Inflammatory macrophage (primary cell): ENCODE results near the gene LILRA6.
"Not testable (repeated sequence)": the region's sequence is repeated elsewhere in the genome, so short reads cannot be mapped to it uniquely, and the experiment has no call there.

ENCODE experiments used
- DNase-seq, 2 donors: peaks; one replicate each; pipeline ENCODE4 v3.0.0-alpha.2; 2020 to 2022

LILRA6 gene

DNA sequence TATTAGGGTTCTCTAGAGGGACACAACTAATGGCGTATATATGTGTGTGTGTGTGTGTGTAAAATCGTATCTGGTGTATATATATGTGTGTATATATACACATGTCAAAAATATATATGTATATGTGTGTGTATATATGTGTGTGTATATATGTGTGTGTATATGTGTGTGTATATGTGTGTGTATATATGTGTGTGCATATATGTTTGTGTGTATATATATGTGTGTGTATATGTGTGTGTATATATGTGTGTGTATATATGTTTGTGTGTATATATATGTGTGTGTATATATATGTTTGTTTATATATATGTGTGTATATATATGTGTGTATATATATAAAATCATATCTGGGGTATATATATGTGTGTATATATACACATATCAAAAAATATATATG lies 19.9 kb upstream of the LILRA6 start:
- DNase-seq: no peak

DNA sequence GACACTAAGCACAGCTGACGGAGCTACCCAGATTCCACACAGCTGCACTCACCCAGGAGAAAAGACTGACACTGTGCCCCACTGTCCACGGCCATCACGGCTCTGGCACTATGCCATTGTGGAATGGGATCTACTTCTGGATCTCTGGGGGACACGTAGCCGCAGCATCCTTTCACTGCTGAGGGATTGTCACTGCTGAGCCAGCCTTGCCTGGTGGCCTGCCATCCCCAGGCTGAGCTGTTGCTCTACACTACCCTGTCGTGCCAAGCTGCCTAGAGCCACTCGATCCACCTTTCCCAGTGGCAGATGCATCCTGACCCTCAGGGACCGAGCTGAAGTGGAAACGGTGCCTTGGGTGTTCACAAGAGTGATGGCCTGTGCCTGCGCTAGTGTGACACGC lies 19.5 kb upstream of the LILRA6 start:
- DNase-seq: no peak

DNA sequence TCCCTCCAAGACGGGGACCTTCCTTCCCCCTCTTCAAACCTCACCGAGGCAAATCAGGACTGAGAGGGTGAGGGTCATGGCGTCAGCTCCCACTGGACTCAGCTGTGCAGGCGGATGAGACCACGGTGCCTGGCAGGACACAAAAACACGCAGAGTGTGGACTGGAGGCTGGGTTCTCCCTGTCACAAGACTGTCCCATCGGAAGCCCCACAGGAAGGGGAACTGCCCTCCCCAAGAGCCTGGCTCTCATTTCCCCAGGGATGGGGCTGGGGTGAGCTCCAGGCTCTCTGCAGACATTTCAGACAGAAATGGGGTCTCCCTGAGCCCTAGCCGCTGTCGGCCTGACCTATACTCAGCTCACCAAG lies 14.5 kb upstream of the LILRA6 start, which contains the start of gene LILRB5:
Gene LILRB5 (minus strand): TSS at position 158 of the 365 bp plus-strand sequence. CDS start 80 bp downstream, at position 78.
- DNase-seq: no peak

DNA sequence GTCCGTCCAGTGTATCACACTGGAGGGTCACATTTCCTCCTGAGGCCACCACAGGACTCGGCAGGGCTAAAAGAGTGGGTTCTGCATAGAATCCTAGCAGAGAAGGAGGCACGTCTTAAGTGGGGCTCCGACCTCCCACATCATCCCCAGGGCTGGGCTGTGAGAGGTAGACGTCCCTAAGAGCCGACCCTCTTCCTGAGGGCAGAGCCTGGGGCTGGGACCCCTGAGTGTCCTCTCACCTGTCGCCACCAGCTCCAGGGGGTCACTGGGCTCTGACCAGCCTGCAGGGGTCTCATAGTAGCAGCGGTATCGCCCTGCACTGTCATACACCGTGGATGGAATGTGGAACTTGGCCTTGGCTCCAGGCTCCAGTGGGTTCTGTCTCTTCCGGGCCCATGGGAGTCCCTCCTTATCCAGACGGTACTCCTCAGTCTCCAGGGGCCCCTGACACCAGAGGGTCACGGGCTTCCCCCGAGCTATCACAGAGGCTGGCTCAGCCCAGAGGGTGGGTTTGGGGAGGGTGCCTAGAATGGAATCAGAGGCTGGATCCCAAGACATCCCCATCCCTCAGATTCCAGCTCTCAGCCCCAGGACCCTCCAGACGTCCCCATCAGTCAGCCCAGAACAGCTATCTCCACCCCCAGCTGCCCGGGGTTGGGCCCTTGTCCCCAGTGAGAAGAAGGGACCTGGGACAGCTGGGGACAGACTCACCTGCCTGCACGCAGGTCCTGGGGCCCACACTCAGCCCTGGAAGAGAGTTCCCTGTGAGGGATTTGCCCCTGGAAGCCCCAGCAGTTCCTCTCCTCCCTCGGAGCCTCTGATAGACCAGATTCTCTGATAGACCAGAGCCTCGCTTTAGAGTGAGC lies 13.9 kb upstream of the LILRA6 start:
- DNase-seq: no peak

DNA sequence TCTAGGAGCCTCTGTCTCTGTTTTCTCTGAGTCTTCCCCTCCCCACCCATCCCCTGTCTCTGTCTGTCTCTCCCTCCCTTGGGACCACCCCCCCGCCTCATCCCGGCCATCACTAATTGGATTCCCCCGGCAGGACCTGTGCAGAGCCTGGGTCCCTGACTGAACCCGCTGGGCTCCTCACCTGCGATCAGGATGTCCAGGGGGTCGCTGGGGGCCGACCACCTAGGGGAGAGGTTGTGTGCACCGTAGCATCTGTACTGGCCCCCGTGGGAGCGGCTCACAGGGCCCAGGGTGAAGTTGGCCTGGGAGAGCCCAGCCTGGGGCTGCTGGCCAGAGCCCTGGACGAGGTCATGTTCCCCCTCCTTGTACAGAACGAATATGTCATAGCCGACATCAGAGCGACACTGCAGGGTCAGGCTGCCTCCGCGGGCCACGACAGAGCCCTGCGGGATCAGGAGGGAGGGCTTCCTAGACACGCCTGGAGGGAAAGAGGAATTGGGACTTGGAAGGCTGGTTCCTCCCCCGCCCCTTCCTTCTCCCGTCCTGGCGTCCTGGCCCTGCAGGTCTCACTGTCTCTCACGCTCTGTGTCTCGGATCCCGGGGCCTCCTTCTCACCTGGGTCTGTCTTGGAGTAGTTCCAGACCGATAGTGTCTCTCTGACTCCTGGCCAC lies 12.7 kb upstream of the LILRA6 start:
- DNase-seq: no peak

DNA sequence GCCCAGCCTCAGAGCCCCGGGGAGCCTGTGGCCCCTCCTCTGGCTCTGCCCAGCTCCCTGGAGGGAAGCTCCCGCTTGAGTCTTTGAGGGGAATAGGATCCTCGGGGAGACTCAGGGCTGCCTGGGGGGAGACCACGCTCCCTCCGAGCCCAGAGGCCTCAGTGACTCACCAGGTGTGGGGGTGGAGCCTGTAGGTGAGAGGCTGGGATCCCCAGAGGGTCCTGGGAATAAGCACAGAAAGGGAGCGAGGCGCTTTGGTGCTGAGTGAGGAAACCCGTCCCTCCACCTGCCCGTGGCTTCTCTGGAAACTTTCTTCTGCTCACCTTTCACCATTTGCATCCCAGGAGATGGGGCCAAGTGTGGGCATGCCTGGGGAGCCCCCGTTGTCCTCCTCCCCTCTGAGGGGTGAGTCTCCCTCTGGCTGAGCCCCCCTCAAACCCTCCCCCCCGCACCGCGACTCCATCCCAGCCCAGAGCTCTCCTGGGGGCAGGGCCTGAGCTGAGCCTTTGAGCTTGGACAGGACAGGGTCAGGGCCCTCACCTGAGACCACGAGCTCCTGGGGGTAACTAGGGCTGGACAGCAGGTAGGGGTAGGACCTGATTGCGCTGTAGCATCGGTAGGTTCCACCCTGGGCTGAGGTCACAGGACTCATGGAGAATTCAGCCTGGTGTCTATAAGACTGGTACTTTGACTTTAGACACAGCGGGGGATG lies 11.8 kb upstream of the LILRA6 start:
- no peak for DNase-seq

DNA sequence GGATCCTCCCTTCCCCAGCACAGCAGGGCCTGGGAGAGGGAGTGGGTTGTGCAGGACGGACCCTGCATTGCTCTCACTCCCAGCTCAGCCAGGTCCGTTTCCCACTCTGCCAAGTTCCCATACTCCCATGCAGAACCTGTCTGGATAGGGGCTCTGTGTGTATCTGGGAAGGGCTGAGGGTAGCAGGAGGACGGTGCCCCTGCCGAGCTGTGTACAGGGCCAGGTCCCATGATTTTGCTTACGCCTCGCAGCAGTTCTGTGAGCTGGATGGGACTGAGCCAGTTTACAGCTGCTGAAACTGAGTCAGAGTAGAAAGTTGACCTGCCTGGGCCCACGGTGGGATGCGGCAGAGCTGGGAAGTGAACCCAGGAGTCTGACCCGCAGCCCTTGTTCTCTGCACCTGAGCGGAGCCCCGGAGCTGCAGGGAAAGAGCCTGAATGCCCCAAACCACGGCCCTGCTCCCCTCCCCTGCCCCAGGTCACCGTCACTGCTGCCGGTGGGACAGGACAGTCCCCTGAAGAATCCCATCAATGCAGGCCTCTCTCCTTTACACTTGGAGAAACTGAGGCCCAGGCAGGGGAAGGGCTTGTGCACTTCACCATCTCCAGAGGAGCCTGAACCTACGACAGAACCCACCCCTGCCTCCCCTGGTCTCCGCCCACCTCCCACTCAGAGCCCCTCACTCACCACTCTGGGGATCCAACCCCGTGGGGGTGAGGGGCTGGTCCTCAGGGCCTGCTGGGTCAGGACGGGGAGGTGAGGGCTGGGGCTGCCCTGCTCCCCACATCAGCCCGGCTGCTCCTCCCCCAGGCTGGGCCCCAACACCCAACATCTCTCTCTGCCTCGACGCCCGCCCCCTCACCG lies 11.0 kb upstream of the LILRA6 start:
- DNase-seq: no peak

DNA sequence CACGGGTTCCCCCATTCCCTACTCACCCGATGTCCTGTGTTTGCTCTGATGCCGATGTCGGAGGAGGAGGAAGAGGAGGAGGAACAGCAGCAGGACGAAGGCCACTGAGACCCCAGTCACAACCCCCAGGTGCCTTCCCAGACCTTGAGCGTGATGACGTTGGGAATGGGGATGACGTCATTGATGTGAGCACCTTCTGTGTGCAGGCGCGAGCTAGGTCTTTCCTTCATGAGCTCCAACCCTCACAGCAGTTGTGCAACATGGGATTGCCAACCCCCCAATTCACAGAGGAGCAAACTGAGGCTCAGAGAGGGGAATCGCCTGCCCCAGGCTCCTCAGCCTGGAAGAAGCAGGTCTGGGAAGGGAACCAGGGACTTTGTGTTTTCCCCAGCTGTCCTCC lies 10.3 kb upstream of the LILRA6 start:
- no peak for DNase-seq

DNA sequence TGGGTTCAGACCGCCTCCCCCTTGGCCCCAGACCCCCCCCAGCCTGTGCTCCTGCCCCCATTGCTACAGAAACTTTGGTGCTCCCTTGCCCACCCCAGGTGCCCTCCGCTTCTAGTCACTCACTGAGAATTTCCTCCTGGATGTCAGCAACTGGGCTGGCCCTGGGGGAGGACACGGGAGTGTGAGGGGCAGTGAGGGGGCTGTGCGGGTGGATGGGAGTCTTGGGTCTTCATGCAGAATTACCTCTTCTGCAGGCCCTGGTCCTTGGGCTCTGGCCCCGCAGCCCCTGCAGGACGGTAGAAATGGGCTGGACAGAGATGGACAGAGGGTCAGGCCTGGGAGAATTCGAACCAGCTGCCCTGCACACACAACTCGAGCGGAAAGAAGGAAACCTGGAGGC lies 9.7 kb upstream of the LILRA6 start:
- no peak for DNase-seq

DNA sequence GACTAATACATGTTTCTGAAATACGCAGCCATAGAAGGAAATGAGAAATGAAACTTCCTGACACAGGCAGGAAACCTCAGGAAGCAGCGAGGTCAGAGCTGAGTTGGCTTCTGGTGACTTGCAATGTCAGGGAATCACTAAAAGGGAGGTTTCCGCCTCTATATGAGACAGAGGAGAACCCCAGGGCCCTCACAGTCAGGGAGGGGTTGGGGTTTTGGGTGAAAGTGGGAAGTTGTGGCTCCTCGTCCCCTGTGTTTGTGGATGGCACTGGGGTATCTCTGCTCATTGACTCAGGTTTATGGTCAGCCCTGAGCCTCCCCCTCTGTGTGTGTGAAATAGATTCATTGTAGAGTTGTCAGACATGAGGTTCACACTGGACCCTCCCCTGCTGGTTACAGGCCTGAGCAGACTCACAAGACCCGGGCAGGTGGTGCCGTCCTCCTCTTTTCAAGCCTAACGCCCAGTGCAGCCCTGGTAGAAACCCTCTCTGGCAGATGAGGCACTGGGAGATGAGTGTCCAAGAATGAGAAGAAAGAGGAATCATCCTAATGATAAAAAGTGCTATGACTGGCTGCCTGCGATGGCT lies 5.5 kb upstream of the LILRA6 start:
- peak; percentile 90 to 92 for DNase-seq

DNA sequence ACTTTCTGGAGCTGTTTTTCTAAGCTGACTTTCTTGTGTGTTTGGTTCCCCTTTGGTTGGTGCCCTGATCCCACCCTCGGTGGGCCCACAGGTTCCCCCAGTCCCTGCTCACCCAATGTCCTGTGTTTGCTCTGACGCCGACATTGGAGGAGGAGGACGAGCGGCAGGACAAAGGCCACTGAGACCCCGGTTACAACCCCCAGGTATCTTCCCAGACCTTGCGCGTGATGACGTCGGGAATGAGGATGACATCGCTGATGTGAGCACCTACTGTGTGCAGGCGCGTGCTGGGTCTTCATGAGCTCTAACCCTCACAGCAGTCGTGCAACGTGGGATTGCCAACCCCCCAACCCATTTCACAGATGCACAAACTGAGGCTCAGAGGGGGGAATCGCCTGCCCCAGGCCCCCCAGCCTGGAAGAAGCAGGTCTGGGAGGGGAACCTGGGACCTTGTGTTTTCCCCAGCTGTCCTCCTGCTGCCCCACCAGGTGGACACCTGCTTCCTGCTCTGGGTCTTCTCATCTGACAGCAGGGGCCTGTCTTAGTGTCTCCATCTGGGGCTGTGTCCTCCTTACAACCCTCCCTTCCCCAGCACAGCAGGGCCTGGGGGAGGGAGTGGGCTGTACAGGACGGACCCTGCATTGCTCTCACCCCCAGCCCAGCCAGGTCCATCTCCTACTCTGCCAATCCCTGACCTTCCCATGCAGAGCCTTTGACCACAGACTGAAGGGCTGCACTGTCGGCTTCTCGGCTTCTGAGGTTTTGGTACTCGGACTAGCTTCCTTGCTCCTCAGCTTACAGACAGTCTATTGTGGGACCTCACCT lies 4.7 kb upstream of the LILRA6 start:
- no peak for DNase-seq

DNA sequence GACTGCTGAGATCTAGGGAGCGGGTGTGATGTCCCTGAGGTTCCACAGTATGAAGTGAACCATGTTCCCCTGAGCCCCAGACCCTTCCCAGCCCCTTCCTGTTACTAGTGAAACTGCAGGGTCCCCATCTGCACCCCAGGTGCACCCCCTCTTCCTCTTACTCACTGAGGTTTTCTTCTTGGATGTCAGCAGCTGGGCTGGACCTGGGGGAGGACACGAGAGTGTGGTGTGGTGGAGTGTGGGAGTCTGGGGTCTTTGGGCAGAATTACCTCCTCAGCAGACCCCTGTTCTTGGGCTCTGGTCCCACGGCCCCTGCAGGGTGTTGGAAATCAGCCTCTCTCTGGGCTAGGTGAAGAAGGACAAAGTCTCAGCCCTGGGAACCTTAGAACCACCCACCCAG lies 3.3 kb upstream of the LILRA6 start:
- no peak for DNase-seq

DNA sequence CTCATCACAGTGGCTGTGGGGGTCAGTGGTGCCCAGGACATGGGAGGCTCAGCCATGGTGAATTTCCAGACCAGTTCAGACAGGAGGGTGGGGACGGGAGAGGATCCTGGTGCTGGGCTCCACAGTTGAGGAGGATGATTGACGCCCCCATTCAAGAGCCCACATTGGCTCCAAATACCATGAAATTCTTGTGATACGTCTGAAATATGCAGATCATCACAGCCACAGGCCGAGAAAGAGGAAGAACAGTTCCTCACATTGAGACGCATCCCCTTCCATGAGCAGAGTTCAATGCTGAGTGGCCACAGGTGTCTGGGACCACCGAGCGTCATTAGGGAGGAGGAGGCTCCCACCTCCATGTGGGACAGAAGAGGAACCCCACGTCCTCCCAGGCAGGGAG lies 1.2 kb upstream of the LILRA6 start:
- peak in 1 of 2 donors; percentile 42 for DNase-seq

DNA sequence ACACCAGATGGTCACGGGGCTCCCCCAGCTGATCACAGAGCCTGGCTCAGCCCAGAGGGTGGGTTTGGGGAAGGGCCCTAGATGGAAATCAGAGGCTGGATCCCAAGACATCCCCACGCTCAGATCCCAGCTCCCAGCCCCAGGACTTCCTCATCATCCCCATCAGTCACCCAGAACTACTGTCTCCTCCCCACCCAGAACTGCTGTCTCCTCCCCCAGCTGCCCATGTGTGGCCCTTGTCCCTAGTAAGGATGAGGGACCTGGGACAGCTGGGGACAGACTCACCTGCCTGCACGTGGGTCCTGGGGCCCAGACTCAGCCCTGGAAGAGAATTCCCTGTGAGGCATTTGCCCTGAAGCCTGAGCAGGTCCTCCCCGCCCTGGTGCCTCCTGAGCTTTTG lies 356 bp downstream of the LILRA6 start:
- DNase-seq: peak in 1 of 2 donors; percentile 30

DNA sequence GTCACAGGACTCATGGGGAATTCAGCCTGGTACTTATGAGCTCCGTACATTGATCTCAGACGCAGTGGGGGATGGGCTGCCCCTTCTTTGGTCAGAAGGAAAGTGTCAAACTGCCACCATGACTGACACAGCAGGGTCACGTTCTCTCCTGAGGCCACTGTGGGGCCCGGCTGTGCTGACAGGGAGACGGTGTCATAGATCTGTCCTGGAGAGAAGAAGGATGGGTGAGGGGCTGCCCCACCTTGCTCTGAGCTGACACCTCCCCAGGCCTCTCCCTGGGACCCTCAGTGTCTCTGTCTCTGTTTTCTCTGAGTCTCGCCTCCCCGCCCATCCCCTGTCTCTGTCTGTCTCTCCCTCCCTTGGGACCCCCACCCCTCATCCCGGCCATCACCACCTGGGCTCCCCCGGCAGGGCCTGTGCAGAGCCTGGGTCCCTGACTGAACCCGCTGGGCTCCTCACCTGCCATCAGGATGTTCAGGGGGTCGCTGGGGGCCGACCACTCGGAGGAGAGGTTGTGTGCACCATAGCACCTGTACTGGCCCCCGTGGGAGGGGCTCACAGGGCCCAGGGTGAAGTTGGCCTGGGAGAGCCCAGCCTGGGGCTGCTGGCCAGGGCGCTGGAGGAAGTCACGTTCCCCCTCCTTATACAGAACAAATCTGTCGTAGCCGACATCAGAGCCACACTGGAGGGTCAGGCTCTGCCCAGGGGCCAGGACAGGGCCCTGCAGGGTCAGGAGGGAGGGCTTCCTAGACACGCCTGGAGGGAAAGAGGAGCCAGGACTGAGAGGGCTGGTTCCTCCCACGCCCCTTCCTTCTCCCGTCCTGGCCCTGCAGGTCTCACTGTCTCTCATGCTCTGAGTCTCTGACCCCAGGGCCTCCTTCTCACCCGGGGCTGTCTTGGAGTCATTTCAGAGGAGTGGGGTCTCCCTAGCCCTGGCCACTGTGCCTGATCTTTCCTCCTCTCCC lies 1.9 kb downstream of the LILRA6 start:
- DNase-seq: not testable (repeated sequence)

DNA sequence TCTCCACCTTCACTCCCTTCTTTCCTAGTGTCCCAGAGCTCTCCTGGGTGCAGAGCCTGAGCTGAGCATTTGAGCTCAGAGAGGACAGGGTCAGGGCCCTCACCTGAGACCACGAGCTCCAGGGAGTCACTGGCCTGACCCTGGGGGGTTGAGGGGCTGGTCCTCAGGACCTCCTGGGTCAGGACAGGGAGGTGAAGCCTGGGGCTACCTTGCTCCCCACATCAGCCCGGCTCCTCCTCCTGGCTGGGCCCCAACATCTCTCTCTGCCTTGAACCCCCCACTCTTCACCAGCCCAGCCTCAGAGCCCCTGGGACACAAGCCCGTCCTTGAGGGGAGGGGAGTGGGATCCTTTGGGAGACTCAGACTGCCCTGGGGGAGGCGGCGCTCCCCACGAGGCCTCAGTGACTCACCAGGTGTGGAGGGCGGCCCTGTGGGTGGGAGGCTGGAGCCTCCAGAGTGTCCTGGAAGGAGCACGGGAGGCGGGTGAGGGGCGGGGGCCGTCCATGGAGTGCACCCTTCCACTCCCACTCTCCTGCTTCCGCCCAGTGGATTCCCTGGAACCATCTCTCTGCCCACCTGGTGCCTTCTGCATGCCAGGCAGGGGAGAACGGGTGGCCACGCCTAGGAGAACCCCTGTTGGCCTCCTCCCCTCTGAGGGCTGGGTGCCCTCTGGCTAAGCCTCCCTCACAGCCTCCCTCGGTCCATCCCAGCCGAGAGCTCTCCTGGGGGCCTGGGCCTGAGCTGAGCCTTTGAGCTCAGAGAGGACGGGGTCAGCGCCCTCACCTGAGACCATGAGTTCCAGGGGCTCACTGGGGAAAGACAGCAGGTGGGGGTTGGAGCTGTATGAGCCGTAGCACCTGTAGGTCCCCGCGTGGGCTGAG lies 2.9 kb downstream of the LILRA6 start:
- not testable (repeated sequence) for DNase-seq

DNA sequence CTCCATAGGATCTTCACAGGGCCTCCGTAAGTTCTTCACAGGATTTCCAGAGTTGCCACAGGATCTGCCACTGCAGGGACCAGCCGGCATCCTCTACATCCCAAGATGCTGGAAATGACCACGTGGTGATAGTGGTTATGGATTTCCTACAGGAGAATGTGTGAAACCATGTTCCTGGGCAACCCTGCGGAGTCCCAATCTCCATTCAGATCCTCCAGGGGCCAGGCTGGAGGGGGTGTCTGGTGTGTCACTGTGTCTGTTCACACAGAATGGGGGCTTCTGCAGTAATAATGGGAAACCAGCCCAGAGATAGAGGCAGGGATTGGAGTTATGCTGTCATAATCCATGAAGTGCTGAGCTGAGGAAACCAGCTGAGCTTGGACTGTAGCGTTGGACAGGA lies 8.6 kb downstream of the LILRA6 start:
- DNase-seq: no peak

DNA sequence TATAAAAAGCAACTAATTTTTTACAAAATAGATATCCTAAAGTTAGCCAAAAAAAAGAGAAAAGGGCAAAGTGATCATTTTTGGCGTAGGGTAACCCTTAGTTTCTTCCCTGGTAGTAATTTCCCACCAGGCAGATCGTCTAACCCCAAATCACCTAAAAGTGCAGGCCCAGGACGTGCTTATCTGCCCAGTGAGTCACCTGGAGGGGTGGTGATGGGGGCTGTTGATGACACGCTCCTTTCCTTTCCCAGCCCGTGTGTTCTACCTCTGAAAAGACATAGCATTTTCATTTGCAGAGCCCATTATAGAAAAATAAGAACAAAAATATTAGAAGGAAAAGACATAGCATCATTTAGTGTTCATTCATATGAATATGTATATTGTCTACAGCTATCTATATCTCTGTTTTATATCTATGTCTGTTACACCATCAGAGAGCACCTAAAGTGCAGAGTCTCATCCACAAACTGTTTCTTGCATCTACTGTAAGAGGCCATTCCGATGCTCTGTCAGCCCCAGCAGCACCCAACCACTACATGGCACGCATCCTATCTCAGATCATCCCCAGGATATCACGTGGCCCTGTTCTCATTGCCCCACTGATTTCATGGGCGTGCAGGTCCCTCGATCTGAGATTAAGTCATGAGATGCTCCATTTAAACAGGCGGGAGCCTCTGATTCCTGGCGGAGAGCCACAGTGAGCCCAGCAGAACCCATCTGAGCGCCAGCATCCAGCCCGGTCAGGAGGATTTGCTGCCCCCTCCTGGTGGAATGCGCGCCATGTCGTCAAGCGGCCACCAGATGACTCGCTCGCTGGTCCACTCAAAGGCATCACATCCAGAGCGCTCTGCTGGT lies 11.3 kb downstream of the LILRA6 start:
- peak; percentile 69 to 88 for DNase-seq
